ENCODE measurements around the gene BTBD8.

DNA sequence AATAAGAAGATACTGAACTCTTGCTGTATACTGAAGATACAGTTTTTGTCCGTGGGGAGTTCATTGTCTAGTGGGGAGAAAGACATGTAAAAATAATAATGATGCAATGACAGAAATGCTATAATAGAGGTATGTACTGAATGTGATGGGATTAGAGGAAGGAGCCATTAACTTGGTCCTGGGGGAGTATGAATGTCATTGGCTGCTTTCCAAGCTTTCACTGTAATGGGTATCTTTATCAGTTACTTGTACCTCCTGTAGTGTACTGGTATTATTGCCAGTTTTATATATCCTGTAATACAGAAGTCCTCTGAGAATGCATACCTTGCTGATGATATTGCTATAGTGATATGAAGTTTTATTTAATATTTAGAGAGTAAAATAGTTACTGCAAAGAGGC is 7.4 kb downstream of the BTBD8 start:
- TF ChIP-seq CTCF (IDR thresholded peaks at IDR 0.05; ENCODE audit: insufficient read depth, low read length, poor library complexity, severe bottlenecking) (no peak), EZH2phosphoT487 (conservative IDR thresholded peaks at IDR 0.05; ENCODE audit: low read length) (no peak)

All from SU-DHL-6 (cell line).